Cardiac muscle cell (in vitro differentiated cells and primary cell): ENCODE measurements around the gene SHMT1. TPM values are rescaled to one million over a fixed set of nuclear protein-coding genes. Genes with fewer than 3 reads are reported as not detected.
"Not testable (repeated sequence)": the region's sequence is repeated elsewhere in the genome, so short reads cannot be mapped to it uniquely, and the experiment has no call there.

Experiments used
- DNase-seq, 2 donors: peaks; one replicate each; pipeline versions ENCODE4 v3.0.0 to v3.0.0-alpha.2; 2010 to 2017; ENCODE audit warnings: low read depth in 1 of 2, low spot score in 1 of 2
- H3K27ac ChIP-seq: fragments of 200-600 bp; sonication (generic); 2 replicates; pipeline ENCODE4 v1.5.1; 2016
- H3K27me3 ChIP-seq: fragments of 200-600 bp; sonication (generic); 2 replicates; pipeline ENCODE4 v1.6.0; 2016; ENCODE audit warnings: control low read depth
- H3K36me3 ChIP-seq: fragments of 200-600 bp; sonication (generic); 2 replicates; pipeline ENCODE4 v1.5.1; 2016; ENCODE audit warnings: control low read depth
- H3K4me1 ChIP-seq: fragments of 200-600 bp; sonication (generic); 2 replicates; pipeline ENCODE4 v1.8.1; 2017; ENCODE audit warnings: low read depth, mild to moderate bottlenecking, mixed run types
- H3K4me3 ChIP-seq: fragments of 200-600 bp; sonication (generic); 2 replicates; pipeline ENCODE4 v1.5.1; 2016; ENCODE audit warnings: mild to moderate bottlenecking
- H3K9me3 ChIP-seq: fragments of 200-600 bp; sonication (generic); 2 replicates; pipeline ENCODE4 v1.5.1; 2017; ENCODE audit warnings: low read depth, mild to moderate bottlenecking, control low read depth
- CTCF ChIP-seq: IDR thresholded peaks from 2 replicates; pipeline ENCODE4 v1.5.1; 2012; ENCODE audit warnings: low read depth, mild to moderate bottlenecking, low read length
- polyA plus RNA-seq: library from polyadenylated mRNA; unstranded; fragments of >200 nt; fragmentation: Nextera tagmentation; extraction: Ambion mirVana; gene quantifications from 2 replicates; pipeline ENCODE4 v1.2.1, GENCODE V29; 2016
- total RNA-seq: library from RNA; depleted of rRNA; stranded (reverse); fragments of >200 nt; gene quantifications from 2 replicates; pipeline ENCODE4 v1.2.3, GENCODE V29; 2016

The SHMT1 gene
- total and polyA plus RNA-seq, 2 experiments from 2014 or later: 24.8 to 30.6 TPM

DNA sequence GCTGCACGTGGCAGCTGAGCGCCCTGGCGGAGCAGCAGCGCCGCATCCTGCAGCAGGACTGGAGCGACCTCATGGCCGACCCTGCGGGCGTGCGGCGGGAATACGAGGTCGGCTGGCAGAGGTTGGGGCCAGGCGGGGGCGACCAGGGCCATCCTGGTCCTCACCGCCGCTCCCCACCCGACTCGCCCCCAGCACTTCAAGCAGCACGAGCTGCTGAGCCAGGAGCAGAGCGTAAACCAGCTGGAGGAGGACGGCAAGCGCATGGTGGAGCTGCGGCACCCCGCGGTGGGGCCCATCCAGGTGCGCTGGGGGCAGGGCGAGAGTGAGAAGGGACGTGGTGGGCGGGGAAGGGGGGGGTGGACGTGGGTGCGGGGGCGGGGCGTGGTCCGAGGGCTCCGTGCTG is 19.7 kb upstream of the SHMT1 start:
- not testable (repeated sequence) for H3K4me3 ChIP-seq, H3K9me3 ChIP-seq, H3K4me1 ChIP-seq, H3K36me3 ChIP-seq, H3K27me3 ChIP-seq, H3K27ac ChIP-seq
- DNase-seq: peak in 1 of 2 donors; percentile 10

DNA sequence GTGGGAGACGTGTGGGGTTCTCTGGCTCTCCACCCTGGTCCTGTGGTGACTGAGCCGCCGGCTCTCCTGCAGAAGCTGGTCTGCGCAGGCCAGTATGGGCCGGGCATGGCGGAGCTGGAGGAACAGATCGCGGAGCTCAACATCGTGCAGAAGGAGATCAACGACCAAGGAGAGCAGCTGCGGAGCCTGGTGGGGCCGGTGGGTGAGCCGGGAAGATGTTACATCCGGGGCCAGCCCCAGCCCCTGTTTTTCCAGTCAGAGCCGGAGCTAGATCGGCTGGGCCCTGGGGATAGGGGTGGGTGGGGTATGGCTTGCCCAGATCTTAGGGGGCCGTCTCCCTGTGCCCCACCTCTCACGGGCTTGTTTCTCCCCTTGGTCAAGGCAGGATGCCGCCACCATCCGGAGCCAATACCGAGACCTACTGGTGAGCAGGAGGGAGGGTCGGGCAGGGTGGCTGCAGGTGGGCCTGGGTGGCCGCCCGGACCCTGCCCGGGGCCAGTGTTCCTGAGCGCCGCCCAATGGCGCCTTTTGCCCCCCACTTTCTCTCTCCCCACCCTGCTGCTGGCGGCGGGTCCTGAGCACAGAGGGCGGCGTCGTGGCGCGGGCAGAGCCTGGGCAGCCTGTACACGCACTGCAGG is 19.2 kb upstream of the SHMT1 start:
- DNase-seq: no peak

DNA sequence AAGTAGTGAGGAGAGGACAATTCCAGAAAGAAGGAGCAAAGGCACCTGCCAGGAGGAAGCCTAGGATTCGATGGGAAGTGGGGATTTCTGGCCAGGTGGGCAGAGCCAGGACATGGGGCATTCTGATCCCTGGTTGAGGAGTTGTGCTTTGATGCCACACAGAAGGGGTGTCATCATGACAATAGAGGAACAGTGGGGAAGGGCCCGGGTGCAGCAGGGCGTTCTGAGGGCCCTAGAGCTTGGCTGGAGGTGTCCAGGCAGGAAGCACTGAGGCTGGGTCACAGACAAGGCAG is 18.5 kb upstream of the SHMT1 start:
- Histone ChIP-seq H3K4me1 (no peaks in the 10 kb centered on the region), H3K27me3 (no peaks in the 10 kb centered on the region), H3K36me3 (no peaks in the 10 kb centered on the region), H3K4me3 (no peak overlapping the region), H3K9me3 (no peaks in the 10 kb centered on the region), H3K27ac (no peak overlapping the region)
- TF ChIP-seq CTCF: no peak
- DNase-seq: no peak

More for the DNA sequence above, 19.2 kb upstream of the SHMT1 start:
- no peak overlapping the region for H3K4me3 ChIP-seq
- no peak for TF ChIP-seq CTCF
- no peak overlapping the region for H3K27ac ChIP-seq
- no peaks in the 10 kb centered on the region for H3K27me3 ChIP-seq
- H3K36me3 ChIP-seq: no peaks in the 10 kb centered on the region
- H3K9me3 ChIP-seq: no peaks in the 10 kb centered on the region
- H3K4me1 ChIP-seq: no peaks in the 10 kb centered on the region

- no peak for TF ChIP-seq CTCF
- Histone ChIP-seq H3K27me3 (no peaks in the 10 kb centered on the region), H3K4me3 (no peak overlapping the region), H3K4me1 (no peaks in the 10 kb centered on the region), H3K36me3 (no peaks in the 10 kb centered on the region), H3K9me3 (no peaks in the 10 kb centered on the region), H3K27ac (no peak overlapping the region)
- no peak for DNase-seq
Observed at GRCh38 chr17:18381158-18381952, 18.0 kb upstream of the SHMT1 start.

GRCh38 chr17:18380471-18381157 is 17.3 kb upstream of the SHMT1 start:
- no peak for TF ChIP-seq CTCF
- no peaks in the 10 kb centered on the region for H3K4me1 ChIP-seq
- no peak overlapping the region for H3K27ac ChIP-seq
- no peak overlapping the region for H3K4me3 ChIP-seq
- no peaks in the 10 kb centered on the region for H3K36me3 ChIP-seq
- DNase-seq: no peak
- H3K27me3 ChIP-seq: no peaks in the 10 kb centered on the region
- H3K9me3 ChIP-seq: no peaks in the 10 kb centered on the region
